G401 (cell line): Measurements from ENCODE around the gene CCDC185. TPM values are rescaled to one million over a fixed set of nuclear protein-coding genes. Genes with fewer than 3 reads are reported as not detected.
"Not testable (repeated sequence)": the region's sequence is repeated elsewhere in the genome, so short reads cannot be mapped to it uniquely, and the experiment has no call there.

Experiments used
- DNase-seq: peaks from one replicate; pipeline ENCODE4 v3.0.0-alpha.2; 2015; ENCODE audit warnings: low spot score
- in situ Hi-C: cut with HindIII; loops from 2 replicates; pipeline ENCODE4 v1.10.0; 2016; ENCODE audit warnings: low sequenced_read_pairs, mixed read lengths
- total RNA-seq: library from RNA; depleted of rRNA; stranded (reverse); fragments of >200 nt; shearing (Covaris generic); gene quantifications from 2 replicates; pipeline ENCODE4 v1.2.3, GENCODE V29; 2014

The CCDC185 gene
- total RNA-seq, 1 experiment from 2014 or later: not detected

DNA sequence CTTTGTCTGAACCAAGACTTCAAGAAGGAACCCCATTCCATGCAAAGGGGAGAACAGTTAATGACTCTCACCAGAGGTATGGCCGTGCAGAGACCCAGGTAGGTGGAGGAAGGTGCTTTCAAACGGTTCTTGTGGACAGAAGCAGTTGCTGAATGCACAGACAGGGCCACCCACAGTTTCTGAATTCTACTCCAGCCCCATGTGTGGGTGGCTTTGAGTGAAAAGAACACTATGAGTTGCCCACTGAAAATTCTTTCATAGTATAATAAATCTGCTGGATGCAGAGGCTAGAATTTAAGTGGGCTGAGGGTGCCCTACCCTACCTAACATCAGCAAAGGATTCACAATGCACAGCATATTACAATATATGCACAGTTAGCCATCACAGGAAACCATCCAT is 7.2 kb upstream of the CCDC185 start:
- DNase-seq: no peak
- in situ Hi-C loops: no loop called here

DNA sequence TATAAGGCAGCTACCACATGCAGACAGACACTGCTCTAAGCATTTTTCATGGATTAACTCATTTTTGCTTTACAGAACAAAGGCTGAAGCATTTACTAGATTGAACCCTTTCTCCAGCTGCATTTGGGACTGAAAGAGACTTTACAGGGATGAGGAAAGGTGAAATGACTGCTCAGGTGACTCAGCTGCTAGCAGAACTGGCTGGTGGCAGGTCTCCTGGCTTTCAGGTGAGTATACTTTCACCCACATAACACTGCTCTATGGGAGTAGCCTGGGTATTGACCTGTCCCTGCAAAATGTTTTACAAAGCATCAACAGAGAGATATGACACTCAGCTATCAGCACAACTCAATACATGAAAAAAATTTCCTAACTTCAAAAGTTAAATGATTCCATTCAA is 2.6 kb upstream of the CCDC185 start:
- DNase-seq: no peak
- in situ Hi-C loops: no loop called here

DNA sequence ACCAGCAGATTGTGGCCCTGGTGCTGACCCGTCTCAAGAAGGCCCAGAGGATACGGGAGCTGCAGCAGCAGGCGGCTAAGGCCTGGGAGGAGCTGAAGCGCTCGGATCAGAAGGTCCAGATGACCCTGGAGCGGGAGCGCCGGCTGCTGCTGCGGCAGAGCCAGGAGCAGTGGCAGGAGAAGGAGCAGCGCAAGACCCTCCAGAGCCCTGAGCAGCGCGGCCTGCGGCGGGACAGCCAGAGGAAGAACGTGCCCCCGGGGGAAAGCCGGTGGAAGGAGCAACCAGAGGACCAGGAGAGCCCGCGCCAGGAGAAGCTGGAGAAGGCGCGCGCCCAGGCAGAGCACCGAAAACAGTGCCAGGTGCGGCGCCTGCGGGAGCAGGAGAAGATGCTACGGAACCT is 1.0 kb downstream of the CCDC185 start:
- in situ Hi-C loops: no loop called here

DNA sequence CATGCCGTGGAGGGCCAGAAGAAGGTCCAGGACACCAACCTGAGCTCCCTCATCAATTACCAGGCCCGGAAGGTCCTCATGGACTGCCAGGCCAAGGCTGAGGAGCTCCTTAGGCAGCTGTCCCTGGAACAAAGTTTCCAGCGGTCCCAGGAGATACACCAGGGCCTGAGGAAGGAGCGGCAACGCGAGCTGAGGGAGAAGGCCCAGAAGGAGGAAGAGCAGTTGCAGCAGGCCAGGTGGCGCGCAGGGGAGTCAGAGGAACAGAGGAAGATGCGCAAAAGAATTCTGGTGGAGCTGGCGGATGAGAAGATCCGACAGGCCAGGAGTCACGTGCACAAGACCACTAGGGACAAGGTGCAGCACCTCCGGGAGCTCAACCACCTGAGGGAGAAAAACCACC is 1.5 kb downstream of the CCDC185 start:
- DNase-seq: no peak
- in situ Hi-C loops: no loop called here

More for the DNA sequence above, 1.0 kb downstream of the CCDC185 start:
- DNase-seq: no peak

DNA sequence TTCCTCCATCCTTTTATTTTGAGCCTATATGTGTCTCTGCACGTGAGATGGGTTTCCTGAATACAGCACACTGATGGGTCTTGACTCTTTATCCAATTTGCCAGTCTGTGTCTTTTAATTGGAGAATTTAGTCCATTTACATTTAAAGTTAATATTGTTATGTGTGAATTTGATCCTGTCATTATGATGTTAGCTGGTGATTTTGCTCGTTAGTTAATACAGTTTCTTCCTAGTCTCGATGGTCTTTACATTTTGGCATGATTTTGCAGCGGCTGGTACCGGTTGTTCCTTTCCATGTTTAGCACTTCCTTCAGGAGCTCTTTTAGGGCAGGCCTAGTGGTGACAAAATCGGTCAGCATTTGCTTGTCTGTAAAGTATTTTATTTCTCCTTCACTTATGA is 6.2 kb downstream of the CCDC185 start:
- DNase-seq, in situ Hi-C loops: not testable (repeated sequence)

DNA sequence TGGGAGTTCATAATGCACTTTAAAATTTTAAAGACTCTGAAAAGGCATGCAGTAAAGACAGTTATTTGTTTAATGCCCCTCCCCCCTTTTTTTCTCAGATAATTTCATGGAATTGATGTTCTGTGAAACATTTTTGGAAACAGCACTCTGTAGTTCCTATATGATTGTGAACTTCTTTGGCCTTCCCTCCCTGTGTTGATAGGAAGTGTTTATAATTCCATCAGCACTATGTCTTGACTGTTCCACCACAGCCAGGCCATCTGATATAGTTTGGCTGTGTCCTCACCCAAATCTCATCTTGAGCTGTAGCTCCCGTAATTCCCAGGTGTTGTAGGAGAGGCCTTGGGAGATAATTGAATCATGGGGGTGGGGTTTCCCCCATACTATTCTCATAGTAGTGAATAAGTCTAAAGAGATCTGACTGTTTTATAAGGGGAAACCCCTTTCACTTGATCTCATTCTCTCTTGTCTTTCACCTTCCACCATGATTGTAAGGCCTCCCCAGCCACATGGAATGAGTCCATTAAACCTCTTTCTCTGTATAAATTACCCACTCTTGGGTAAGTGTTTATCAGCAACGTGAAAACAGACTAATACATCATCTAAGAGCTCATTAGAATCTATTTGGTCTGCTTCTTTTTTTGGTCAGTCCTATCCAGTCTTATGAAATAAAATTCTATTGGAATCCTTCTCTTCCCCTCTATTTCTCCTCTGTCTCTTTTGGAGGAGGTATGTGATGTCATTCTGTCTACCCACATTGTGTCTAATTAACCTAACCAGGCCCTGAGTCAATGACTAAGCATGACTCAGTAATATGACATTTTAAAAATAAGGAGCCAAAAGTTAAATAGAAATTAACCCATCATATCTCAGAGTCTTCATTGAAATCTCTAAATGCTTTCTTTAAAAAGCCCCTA is 8.9 kb downstream of the CCDC185 start:
- DNase-seq: no peak
- in situ Hi-C loops: no loop called here

DNA sequence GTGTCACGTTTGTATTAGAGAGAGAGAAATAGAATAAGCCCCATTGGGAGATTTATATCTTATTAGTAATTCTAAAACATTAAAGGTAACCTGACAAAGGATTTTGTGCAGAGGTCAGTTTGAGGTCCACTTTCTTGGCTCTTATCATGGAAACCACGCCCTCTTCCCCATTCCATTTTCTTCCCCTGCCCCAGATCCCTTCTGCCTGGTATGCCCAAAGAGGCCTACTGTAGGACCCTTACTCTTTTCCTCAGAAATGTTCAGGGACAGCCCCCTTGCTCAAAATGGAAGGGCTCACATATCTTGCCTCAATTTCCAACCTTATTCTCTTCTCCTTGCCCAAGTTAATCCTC is 9.6 kb downstream of the CCDC185 start:
- no peak for DNase-seq
- in situ Hi-C loops: no loop called here

DNA sequence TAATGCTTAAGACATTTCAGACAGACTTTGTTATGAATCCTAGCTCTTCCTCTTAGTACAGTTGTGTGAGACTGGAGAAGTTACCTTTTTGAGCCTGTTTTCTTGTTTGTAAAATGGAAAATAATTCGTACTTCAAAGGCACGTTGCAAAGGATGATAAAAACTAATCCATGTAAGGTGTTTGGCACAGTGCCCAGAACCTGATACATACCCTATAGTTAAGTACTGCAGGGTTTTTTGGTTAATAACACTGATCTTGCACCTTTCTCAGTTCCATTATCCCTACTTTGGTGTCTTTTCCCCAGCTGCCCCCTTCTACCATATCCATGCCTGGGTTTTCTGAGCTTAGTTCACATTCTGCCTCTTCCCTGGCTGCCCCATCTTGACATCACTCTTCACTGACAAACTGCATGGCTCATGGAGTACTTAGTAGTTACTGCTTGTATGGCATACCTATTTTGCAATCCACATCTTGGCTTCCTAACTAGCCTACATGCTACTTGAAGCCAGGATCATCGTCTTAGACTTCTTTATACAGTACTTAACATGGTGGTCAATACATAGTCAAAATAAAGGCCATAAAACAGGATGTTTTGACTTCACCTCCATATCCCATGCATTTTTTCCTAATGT is 10.1 kb downstream of the CCDC185 start:
- DNase-seq: no peak
- in situ Hi-C loops: no loop called here

DNA sequence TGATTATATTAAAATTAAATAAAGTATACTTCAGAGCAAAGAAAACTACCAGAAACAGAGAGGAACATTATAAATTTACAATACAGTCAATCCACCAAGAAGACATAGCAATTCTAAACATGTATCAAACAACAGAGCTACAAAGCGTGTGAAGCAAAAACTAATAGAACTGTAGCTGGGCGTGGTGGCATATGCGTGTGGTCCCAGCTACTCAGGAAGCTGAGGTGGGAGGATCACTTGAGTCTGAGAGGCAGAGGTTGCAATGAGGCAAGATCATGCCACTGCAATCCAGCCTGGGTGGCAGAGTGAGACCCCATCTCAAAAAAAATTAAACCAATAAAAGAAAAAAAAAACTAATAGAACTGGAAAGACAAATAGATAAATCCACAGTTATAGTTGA is 12.3 kb downstream of the CCDC185 start:
- DNase-seq: no peak
- in situ Hi-C loops: no loop called here

DNA sequence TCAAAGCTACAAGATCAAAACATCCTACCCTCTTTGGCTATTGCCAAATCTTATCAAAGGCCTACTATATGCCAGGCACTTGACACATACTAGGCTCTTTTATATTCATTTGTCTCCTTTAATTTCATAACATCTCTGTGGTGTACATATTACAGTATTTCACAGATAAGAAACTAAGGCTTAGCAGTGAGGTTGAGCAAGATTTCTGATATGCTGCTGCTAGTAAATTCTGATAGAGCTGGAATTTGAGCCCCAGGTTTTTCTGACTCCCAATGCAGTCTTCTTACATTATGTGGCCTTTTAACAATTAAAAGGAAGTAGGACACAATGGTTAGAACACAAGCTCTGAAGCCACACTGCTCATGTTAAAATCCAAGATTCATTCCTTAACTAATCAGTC is 16.8 kb downstream of the CCDC185 start:
- in situ Hi-C loops: no loop called here
- no peak for DNase-seq

DNA sequence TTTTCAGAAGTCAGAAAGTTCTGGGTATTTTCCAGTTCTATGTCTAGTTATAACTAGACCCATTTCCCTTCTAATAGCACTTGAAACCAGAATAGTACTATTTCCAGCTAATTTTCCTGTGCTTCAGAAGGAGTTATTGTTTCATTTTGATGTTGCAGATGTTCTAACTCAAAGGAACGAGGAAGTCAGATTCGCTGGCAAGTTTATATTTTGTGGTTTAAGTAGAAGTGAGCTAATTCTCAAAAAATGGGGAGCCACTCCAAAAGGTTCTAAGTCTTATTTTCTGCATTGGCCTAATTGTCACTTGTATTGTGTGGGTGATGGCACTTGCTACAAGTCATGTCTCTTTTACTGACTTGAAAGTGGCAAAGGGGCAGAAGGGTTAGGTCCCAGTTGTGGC is 18.1 kb downstream of the CCDC185 start:
- no peak for DNase-seq
- in situ Hi-C loops: no loop called here

DNA sequence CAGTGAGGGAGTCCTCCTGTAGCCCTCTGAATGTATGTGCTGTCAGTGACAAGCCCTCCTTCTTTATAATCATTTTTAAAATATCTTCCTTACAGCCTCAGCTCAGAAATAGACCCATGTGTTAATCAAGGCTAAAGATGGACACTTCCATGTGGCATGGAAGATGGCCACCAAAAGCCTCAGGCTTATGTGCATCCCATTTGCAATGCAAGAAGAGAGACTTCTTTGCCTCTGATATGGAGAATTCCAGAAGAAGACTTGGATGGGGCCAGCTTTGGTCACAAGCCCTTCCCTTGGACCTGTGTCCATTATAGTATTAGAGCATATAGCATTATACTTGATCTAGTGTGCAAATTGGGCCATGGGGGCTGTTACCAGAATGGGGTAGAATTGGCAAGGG is 18.5 kb downstream of the CCDC185 start:
- no peak for DNase-seq
- in situ Hi-C loops: no loop called here

DNA sequence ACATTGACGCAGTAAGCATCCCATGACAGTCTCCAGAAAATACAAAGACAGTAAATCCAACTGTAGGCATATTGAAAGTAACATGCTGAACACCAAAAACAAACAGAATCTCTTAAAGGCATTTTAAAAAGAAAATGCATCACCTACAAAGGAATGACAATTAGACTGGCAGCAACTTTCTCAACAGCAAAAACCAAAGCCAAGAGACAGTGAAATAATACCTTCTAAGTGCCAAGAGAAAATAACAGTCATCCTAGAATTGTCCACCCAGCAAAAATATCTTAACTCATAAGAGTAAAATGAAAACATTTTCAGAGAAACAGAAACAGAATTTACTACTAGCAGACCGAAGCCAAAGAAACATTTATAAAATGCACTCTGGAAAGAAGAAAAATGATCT is 20.0 kb downstream of the CCDC185 start:
- DNase-seq: no peak
- in situ Hi-C loops: no loop called here

DNA sequence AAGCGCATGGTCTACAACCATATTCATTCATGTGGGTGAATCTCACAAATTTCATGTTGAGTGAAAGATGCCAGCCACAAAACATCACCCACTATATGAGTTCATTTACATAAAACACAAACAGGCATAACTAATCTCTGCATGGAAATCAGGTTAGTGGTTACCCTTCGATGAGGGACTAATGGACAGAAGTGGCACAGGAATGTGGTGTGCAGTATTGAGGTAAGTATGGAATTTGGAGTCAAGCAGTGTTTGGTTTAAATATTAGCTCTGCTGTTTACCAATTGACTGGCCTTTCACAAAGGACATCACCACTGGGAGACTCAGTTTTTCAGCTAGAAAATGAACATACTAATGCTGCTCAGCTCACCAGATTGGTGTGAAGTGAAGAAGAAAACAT is 24.2 kb downstream of the CCDC185 start:
- no peak for DNase-seq
- in situ Hi-C loops: no loop called here

DNA sequence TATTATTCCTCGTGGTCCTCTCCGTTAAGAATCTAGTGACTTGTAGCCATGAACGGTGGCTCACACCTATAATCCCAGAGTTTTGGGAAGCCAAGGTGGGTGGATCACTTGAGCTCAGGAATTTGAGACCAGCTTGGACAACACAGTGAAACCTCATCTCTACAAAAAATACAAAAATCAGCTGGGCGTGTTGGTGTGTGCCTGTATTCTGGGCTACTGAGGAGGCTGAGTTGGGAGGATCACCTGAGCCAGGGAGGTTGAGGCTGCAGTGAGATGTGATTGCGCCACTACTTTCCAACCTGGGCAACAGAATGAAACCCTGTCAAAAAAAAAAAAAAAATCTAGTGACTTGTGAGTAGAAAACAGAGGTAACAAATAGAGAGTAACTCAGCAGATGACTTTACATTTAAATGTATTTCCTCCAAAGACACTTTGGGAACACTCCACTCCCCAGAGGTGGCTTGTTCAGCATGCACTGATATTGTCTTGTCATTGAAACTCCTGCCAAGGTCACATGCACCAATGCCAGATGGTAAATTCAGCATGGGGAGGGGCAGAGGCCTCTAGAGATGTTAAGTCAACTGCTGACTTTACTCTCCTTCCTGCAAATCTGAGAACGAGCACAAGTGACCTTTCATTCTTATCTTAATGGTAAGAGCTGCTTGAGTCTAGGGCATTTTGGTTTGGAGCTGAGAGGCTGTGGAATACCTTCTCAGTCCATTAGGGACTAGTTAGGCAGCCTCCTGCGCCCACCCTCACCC is 24.9 kb downstream of the CCDC185 start:
- in situ Hi-C loops: no loop called here
- DNase-seq: no peak

DNA sequence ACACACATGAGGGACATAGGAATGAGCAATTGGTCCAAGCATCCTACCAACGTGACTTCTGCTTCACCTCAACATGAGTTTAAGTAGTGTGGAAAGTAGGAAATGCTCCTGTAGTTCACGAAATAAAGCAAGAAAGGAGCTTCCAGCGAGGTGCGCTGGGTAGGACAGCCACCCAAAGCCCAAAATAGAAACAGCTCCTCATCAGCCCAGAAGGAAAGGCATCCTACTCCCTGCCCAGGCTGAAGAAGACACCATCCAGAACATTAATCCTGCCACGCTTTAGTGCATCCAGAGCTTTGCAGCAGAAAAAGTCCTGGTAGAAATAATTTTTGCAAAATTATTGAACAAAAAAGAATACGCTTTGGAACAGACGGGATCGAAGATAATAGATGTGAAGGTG is 25.9 kb downstream of the CCDC185 start:
- DNase-seq: no peak
- in situ Hi-C loops: no loop called here

DNA sequence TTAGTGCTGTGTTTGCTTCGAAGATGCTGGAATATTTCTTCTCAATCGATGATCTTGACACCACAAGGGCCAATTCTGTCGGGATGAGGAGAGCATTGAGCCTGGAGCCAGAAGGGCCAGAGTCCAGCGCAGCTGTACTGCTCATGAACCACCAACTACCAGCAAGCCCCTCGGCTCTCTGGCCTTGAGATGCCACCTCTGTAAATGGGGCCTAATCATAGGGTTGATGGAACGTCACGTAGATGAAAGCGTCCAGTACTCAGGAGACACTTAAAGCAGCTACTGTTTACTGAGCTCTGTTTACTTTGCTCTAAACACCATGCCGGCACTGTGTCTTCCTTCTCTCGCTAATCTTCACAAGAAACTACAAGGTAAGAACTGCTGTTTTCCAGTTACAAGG is 26.3 kb downstream of the CCDC185 start:
- no peak for DNase-seq
- in situ Hi-C loops: no loop called here

DNA sequence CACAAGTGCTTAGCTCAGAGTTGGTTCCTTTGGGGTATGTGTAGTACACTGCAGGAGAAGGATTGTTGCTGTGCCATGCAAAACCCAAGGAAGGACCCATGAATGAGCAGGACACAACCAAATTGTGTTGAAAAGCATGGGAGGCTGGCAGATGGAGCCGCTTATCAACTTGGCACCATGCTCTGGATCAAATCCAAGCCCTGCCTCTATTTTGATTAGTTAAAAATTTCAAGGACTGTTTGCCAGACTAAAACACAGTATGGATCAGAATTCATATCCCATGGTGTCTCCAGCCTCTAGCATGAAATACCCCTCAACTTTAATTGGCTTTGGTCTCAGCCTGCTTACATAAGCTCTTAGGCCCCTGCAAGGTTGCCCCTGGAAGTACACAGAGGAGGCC is 27.8 kb downstream of the CCDC185 start:
- DNase-seq: peak; percentile 73
- in situ Hi-C loops: no loop called here

DNA sequence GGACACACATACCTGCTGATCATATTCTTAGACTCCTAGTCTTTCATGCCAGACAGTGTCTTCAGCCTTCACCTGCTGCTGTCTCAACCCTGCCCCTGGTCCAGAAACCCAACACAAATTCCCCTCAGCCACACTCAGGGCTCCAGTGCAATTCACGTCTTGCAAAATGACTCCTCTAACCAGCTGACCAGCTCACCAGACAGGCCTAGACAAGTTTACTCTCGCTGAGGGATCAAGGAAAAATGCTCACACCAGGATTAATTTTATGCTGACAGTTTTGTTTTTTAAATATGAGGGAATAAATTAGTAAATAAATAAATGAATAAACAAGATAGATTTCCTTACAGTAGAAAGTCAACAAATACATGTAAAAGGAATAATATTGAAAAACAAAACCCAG is 28.5 kb downstream of the CCDC185 start:
- DNase-seq: peak; percentile 4
- in situ Hi-C loops: no loop called here

DNA sequence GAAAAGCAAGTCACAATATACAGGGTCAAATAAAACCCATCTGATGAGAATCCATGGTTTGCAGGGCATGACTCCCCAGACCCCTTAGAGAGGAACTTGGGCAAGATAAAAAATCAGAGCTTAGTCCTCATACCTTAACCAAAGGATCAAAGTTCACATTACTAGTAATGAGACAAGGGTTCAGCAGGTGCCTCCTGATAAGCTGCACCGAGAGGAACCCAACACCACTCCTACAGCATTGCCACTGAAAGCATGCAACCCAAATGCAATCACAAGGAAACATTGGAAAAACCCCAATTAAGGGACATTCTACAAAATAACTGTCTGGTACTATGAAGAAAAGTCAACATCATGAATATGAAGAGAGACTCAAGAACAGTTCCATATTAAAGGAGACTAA is 29.7 kb downstream of the CCDC185 start:
- in situ Hi-C loops: no loop called here
- DNase-seq: no peak
